Upper lobe of left lung (tissue), 4 donors: Measurements from ENCODE around the gene C4orf50.

Source experiments
- EP300 ChIP-seq, 4 donors: sonication (generic); formaldehyde crosslinking; IDR thresholded peaks; one replicate each; pipeline ENCODE4 v1.5.1; 2017; ENCODE audit warnings: antibody characterized with exemption in 4 of 4, control low read depth in 2 of 4
- POLR2AphosphoS5 ChIP-seq, 2 donors: sonication (generic); formaldehyde crosslinking; IDR thresholded peaks; one replicate each; pipeline ENCODE4 v1.5.1; 2017; ENCODE audit warnings: antibody characterized with exemption in 2 of 2
- TF ChIP-seq, protein P1 (sequence below), 6 experiments: fragments of 450-650 bp in 4 of 6; fragments of 200-600 bp in 2 of 6; sonication (generic) in 2 of 6; IDR thresholded peaks; one replicate each; pipeline ENCODE4 v1.5.1; 2016 to 2019; ENCODE audit warnings: antibody characterized with exemption in 6 of 6

DNA sequence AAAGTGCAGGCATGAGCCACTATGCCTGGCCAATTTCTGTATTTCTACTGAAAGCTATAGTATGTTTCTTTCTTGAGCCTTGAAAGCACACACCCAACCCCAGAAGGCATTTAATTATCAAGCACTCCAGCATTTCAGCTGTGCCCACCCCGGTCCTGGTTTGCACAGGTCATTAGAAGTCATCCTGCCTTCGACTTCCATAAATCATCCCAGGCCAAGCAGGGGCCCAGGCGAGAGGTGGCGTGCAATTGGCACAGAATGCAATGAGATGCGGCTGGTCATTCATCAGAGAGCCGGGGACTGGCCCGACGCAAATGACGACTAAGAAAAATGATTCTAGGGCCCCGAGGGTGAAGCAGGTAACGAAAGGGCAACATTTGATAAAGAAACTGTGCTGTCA lies 100.6 kb downstream of the C4orf50 start:
- TF ChIP-seq, protein P1, sequence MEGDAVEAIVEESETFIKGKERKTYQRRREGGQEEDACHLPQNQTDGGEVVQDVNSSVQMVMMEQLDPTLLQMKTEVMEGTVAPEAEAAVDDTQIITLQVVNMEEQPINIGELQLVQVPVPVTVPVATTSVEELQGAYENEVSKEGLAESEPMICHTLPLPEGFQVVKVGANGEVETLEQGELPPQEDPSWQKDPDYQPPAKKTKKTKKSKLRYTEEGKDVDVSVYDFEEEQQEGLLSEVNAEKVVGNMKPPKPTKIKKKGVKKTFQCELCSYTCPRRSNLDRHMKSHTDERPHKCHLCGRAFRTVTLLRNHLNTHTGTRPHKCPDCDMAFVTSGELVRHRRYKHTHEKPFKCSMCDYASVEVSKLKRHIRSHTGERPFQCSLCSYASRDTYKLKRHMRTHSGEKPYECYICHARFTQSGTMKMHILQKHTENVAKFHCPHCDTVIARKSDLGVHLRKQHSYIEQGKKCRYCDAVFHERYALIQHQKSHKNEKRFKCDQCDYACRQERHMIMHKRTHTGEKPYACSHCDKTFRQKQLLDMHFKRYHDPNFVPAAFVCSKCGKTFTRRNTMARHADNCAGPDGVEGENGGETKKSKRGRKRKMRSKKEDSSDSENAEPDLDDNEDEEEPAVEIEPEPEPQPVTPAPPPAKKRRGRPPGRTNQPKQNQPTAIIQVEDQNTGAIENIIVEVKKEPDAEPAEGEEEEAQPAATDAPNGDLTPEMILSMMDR (IDR thresholded peaks at IDR 0.05) = no peak
- no peak for TF ChIP-seq POLR2AphosphoS5 (IDR thresholded peaks at IDR 0.05)
- no peak for TF ChIP-seq EP300 (IDR thresholded peaks at IDR 0.05)
